Dendritic cell treated with granulocyte-macrophage colony-stimulating factor and Interleukin-4, amounts not matched to agents 40 ng/mL and 50 ng/mL, for 4 days (primary cell): Measurements from ENCODE around the gene REPS1.

Experiments used
- H3K27ac Mint-ChIP-seq: one replicate; pipeline ENCODE4 v1.8.0; 2022; ENCODE audit warnings: mild to moderate bottlenecking, mixed read lengths
- H3K27me3 Mint-ChIP-seq: one replicate; pipeline ENCODE4 v1.8.0; 2022; ENCODE audit warnings: mild to moderate bottlenecking, mixed read lengths
- H3K36me3 Mint-ChIP-seq: one replicate; pipeline ENCODE4 v1.8.0; 2022; ENCODE audit warnings: low read depth, mixed read lengths
- H3K4me1 Mint-ChIP-seq: one replicate; pipeline ENCODE4 v1.8.0; 2022; ENCODE audit warnings: low read depth, mixed read lengths
- H3K4me3 Mint-ChIP-seq: one replicate; pipeline ENCODE4 v1.8.0; 2022; ENCODE audit warnings: mild to moderate bottlenecking, moderate library complexity, mixed read lengths
- H3K9me3 Mint-ChIP-seq: one replicate; pipeline ENCODE4 v1.8.0; 2022; ENCODE audit warnings: mixed read lengths
- intact Hi-C: fragments of 100-400 bp; cut with micrococcal nuclease; formaldehyde crosslinking; loops from one replicate; pipeline ENCODE4 v1.15.0; 2022

REPS1 gene

DNA sequence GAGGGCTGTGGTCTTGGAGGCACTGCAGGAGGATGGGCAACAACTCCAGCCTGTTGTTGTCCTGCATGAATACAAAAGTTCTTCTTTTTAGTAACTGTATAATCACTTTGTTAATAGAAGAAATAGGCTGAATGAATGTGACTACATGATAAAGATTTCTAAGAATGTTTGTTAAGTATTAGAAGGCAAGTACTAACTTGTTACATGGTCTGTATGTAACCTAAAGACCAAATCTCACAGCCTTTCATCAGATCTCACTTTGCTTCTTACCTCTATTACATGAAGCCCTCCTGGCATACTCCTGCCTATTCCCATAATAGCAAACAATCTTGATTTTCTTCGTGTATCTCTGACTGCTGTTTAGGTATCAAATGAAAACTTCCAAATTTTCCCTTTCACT is 73.4 kb downstream of the REPS1 start:
- Mint-ChIP-seq H3K27me3 (no peaks in the 10 kb centered on the region), H3K4me1 (no peaks in the 10 kb centered on the region), H3K4me3 (no peak overlapping the region), H3K27ac (no peak overlapping the region), H3K9me3 (no peaks in the 10 kb centered on the region), H3K36me3 (peaks cover 68% of the 10 kb centered on the region)
- intact Hi-C loops = no loop called here

GRCh38 chr6:138912308-138912707 is 75.7 kb downstream of the REPS1 start:
- no peak overlapping the region for H3K27ac Mint-ChIP-seq
- H3K27me3 Mint-ChIP-seq = no peaks in the 10 kb centered on the region

GRCh38 chr6:138909975-138910374 is 78.1 kb downstream of the REPS1 start:
- Mint-ChIP-seq H3K4me3 (no peak overlapping the region), H3K36me3 (peaks cover 88% of the 10 kb centered on the region), H3K27ac (no peak overlapping the region), H3K9me3 (no peaks in the 10 kb centered on the region), H3K27me3 (no peaks in the 10 kb centered on the region), H3K4me1 (peaks cover 6% of the 10 kb centered on the region)
- intact Hi-C loops = no loop called here

More at GRCh38 chr6:138912308-138912707, 75.7 kb downstream of the REPS1 start:
- no peaks in the 10 kb centered on the region for H3K9me3 Mint-ChIP-seq
- peaks cover 77% of the 10 kb centered on the region for H3K36me3 Mint-ChIP-seq
- intact Hi-C loops = no loop called here
- H3K4me3 Mint-ChIP-seq = no peak overlapping the region
- no peaks in the 10 kb centered on the region for H3K4me1 Mint-ChIP-seq

- Mint-ChIP-seq H3K27me3 (no peaks in the 10 kb centered on the region), H3K4me3 (no peak overlapping the region), H3K4me1 (peaks cover 6% of the 10 kb centered on the region), H3K9me3 (no peaks in the 10 kb centered on the region), H3K36me3 (peaks cover 83% of the 10 kb centered on the region), H3K27ac (no peak overlapping the region)
- intact Hi-C loops = no loop called here
Measured at GRCh38 chr6:138909511-138909910, 78.5 kb downstream of the REPS1 start.

DNA sequence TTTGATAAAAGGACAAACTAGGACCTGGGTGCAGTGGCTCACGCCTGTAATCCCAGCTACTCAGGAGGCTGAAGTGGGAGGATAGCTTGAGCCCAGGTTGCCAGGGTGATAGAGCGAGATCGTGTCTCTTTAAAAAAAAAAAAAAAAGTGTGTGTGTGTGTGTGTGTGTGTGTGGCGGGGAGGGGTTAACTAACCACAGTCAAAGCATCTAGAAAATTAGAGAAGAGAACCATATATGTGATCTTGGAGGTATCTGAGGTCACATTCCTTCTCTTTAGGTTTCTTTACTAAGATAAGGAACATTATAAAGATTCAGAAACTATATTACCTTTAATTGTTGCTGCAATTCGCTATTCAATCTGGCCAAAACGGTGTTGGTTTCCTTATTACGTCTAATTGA is 80.9 kb downstream of the REPS1 start:
- no peak overlapping the region for H3K4me3 Mint-ChIP-seq
- intact Hi-C loops = no loop called here
- no peaks in the 10 kb centered on the region for H3K27me3 Mint-ChIP-seq
- H3K27ac Mint-ChIP-seq = no peak overlapping the region
- peaks cover 72% of the 10 kb centered on the region for H3K36me3 Mint-ChIP-seq
- H3K4me1 Mint-ChIP-seq = peaks cover 6% of the 10 kb centered on the region
- H3K9me3 Mint-ChIP-seq = no peaks in the 10 kb centered on the region

DNA sequence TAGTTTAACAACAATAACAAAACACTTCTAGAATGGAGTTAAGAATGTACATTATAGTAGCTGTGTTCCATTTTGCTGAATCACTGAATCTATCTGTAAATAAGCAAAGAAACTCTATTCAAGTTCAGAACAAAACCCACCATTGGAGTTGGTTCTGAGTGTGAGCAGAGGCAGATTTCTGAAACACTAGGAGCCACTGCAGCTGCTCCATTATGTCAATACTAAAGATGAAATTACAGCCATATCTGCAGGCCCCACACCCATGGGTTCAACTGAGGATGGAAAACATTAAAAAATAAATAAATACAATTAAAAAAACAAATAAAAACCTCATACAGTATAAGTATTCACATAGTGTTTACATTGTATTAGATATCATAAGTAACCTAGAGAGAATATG is 91.0 kb downstream of the REPS1 start:
- Mint-ChIP-seq H3K27me3 (no peaks in the 10 kb centered on the region), H3K9me3 (no peaks in the 10 kb centered on the region)

DNA sequence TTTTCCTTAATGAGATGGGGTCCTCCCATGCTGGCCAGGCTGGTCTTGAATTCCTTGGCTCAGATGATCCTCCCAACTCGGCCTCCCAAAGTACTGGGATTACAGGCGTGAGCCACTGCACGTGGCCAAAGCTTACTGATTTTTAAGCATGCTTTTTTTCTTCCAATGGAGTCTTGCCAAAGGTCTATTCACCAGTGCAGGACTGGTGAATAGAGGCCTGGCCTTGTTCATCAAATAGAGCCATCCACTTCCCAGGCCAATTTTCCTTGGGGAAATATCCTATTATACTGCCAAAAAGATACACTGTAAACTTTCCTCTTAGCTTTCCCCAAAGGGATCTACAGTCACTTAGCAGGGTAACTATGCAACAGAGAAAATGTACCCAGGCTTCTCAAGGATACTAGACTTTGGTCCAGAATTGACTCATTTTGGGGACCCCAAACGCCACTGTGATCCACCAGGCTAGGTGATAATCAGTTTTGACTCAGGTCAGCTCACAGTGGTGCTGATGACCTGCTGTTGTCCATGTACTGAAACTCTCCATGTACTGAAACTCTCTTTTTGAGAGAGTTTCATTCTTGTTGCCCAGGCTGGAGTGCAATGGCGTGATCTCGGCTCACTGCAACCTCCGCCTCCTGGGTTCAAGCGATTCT is 91.8 kb downstream of the REPS1 start:
- peaks cover 38% of the 10 kb centered on the region for H3K36me3 Mint-ChIP-seq
- no peak overlapping the region for H3K27ac Mint-ChIP-seq
- no peaks in the 10 kb centered on the region for H3K9me3 Mint-ChIP-seq
- H3K4me1 Mint-ChIP-seq = no peaks in the 10 kb centered on the region
- no peak overlapping the region for H3K4me3 Mint-ChIP-seq
- intact Hi-C loops = no loop called here
- no peaks in the 10 kb centered on the region for H3K27me3 Mint-ChIP-seq

More for the DNA sequence above, 91.0 kb downstream of the REPS1 start:
- H3K4me3 Mint-ChIP-seq = no peak overlapping the region
- peaks cover 38% of the 10 kb centered on the region for H3K36me3 Mint-ChIP-seq
- H3K27ac Mint-ChIP-seq = no peak overlapping the region
- intact Hi-C loops = no loop called here
- H3K4me1 Mint-ChIP-seq = no peaks in the 10 kb centered on the region

GRCh38 chr6:138891255-138891986 is 96.6 kb downstream of the REPS1 start:
- intact Hi-C loops = no loop called here

DNA sequence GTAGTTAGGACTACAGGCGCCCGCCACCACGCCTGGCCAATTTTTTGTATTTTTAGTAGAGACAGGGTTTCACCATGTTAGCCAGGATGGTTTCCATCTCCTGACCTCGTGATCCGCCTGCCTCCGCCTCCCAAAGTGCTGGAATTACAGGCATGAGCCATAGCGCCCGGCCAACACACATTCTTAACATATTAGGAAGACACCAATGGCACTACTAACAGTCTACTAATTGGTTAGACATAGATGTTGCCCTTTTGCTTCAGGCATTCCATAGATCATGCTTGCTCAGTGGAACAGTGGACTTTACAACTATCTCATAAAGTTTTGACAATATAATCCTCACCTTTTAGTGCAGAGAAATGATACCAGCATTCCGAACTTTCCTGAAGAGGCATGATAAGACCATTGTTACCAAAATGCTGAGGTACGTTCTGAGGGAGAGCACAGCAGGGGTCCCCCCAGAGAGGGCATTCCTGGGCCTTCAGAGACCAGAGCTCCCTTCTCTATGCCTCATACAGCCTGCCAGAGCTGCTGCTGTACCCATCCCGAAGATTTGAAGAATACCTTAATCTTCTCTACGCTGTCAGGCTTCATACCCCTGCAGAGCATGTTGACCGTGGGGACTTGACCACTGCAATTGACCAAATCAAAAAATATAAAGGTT is 102.8 kb downstream of the REPS1 start:
- Mint-ChIP-seq H3K4me1 (no peaks in the 10 kb centered on the region), H3K9me3 (no peaks in the 10 kb centered on the region), H3K27me3 (no peaks in the 10 kb centered on the region), H3K4me3 (no peak overlapping the region), H3K27ac (no peak overlapping the region), H3K36me3 (no peaks in the 10 kb centered on the region)
- intact Hi-C loops = no loop called here

More at GRCh38 chr6:138891255-138891986, 96.6 kb downstream of the REPS1 start:
- no peaks in the 10 kb centered on the region for H3K4me1 Mint-ChIP-seq
- no peaks in the 10 kb centered on the region for H3K9me3 Mint-ChIP-seq
- H3K27ac Mint-ChIP-seq = no peak overlapping the region
- no peaks in the 10 kb centered on the region for H3K27me3 Mint-ChIP-seq
- no peak overlapping the region for H3K4me3 Mint-ChIP-seq
- no peaks in the 10 kb centered on the region for H3K36me3 Mint-ChIP-seq

DNA sequence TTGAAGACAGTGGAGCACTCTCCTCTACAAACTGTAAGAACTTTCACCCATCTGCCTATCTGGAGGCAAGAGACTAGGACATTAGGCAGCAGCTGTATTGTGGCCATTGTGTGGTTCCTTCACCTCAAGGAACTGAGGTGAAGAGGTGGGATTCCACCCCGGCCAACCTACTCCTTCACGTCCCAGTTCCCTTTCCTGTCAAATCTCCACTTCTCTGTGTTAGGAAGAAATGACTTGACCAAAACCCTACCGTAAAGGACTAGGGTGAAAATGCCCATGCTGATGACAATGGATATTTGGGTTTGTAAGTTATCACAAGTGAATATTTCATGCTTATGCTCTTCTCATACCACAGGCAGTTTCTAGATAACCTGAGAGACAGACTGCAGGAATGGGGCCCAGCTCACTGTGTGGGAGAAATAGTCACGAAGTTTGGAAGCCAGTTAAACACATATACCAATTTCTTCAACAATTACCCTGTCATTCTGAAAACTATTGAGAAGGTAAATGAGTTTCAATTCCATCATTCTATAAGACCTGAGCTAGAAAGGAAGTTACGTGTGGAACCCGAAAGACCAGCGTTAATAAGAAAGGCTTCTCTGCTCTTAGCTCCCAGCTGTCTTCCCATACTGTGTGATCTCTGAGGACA is 105.6 kb downstream of the REPS1 start:
- intact Hi-C loops = no loop called here
- Mint-ChIP-seq H3K36me3 (no peaks in the 10 kb centered on the region), H3K27ac (no peak overlapping the region), H3K4me3 (no peak overlapping the region), H3K27me3 (no peaks in the 10 kb centered on the region), H3K9me3 (no peaks in the 10 kb centered on the region), H3K4me1 (no peaks in the 10 kb centered on the region)

DNA sequence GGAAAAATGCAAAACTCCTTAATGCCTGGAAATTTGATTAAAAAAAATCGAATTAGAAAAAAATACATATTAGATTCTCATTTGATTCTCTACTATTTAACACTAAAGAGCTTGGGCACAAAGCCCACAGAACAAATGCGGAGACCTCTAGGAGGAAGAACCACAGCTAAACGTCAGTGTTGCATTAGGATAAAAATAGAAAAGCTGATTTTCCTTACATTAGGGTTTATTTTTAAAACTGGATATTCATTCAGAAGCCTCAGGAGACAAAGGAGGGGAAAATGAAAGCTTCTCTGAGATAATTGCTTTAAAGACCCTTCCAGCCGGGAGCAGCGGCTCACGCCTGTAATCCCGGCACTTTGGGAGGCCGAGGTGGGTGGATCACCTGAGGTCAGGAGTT is 114.9 kb downstream of the REPS1 start:
- intact Hi-C loops = no loop called here
- no peaks in the 10 kb centered on the region for H3K36me3 Mint-ChIP-seq

GRCh38 chr6:138869398-138869797 is 118.7 kb downstream of the REPS1 start:
- no peaks in the 10 kb centered on the region for H3K4me1 Mint-ChIP-seq
- no peaks in the 10 kb centered on the region for H3K36me3 Mint-ChIP-seq
- H3K27ac Mint-ChIP-seq = no peak overlapping the region
- intact Hi-C loops = no loop called here
- no peaks in the 10 kb centered on the region for H3K9me3 Mint-ChIP-seq
- no peaks in the 10 kb centered on the region for H3K27me3 Mint-ChIP-seq
- H3K4me3 Mint-ChIP-seq = no peak overlapping the region

More for the DNA sequence above, 114.9 kb downstream of the REPS1 start:
- Mint-ChIP-seq H3K27me3 (no peaks in the 10 kb centered on the region), H3K9me3 (no peaks in the 10 kb centered on the region), H3K4me1 (no peaks in the 10 kb centered on the region), H3K27ac (no peak overlapping the region), H3K4me3 (no peak overlapping the region)

DNA sequence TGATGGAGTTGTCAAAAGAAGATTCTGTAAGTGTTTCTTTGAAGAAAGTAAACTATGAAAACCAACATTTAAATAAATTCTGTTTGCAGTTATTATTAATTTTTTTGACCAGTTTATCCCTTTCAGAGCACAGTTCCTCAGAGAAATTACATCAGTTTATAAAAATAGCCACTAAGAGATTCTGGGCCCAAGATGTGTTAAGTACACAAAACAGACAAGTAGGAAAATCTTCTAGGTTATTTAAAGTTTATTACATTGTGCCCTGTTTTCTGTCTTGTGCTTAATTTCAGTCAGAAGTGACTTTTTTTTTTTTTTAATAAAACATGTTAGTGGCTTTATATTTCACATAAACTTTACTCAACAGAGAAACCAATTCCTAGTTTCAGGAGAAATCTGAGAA is 119.9 kb downstream of the REPS1 start:
- H3K36me3 Mint-ChIP-seq = no peaks in the 10 kb centered on the region
- H3K9me3 Mint-ChIP-seq = no peaks in the 10 kb centered on the region
- H3K27me3 Mint-ChIP-seq = no peaks in the 10 kb centered on the region
- H3K27ac Mint-ChIP-seq = no peak overlapping the region
- H3K4me3 Mint-ChIP-seq = no peak overlapping the region
- intact Hi-C loops = no loop called here
- H3K4me1 Mint-ChIP-seq = no peaks in the 10 kb centered on the region
